ENCODE results near the gene DCAF6.

Gene DCAF6

DNA sequence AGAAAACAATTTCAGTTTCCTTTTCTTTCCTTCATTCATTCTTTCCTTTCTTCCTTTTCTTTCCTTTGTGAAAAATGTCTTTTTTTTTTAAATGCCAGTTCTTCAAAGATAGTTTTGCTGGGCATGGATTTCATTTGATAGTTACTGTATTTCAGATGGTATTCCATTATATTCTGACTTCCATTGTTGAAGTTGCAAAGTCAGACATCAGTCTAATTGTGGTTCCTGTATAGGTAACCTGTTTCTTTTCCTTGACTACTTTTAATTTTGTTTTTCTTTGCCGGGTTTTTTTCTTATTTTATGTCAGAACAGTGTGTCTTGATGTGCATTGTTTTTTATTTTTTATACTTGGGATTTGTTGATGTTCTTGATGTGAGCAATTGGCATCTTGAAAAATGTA, 40.8 kb downstream of the DCAF6 start:
- no peak for TF ChIP-seq EZH2phosphoT487 (IDR thresholded peaks at IDR 0.05; ENCODE audit: low read depth)
- TF ChIP-seq, protein P1, sequence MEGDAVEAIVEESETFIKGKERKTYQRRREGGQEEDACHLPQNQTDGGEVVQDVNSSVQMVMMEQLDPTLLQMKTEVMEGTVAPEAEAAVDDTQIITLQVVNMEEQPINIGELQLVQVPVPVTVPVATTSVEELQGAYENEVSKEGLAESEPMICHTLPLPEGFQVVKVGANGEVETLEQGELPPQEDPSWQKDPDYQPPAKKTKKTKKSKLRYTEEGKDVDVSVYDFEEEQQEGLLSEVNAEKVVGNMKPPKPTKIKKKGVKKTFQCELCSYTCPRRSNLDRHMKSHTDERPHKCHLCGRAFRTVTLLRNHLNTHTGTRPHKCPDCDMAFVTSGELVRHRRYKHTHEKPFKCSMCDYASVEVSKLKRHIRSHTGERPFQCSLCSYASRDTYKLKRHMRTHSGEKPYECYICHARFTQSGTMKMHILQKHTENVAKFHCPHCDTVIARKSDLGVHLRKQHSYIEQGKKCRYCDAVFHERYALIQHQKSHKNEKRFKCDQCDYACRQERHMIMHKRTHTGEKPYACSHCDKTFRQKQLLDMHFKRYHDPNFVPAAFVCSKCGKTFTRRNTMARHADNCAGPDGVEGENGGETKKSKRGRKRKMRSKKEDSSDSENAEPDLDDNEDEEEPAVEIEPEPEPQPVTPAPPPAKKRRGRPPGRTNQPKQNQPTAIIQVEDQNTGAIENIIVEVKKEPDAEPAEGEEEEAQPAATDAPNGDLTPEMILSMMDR (IDR thresholded peaks at IDR 0.05; ENCODE audit: low read depth, low read length) = no peak
- H3K4me3 ChIP-seq (ENCODE audit: low read length) = no peak overlapping the region
- no peak overlapping the region for H3K4me2 ChIP-seq (ENCODE audit: low read length)
- peaks cover 27% of the 10 kb centered on the region for H3K36me3 ChIP-seq (replicated peaks; ENCODE audit: low read depth, low read length)
- H4K20me1 ChIP-seq (ENCODE audit: insufficient read depth, low read length) = no peaks in the 10 kb centered on the region
- H3K9me3 ChIP-seq (ENCODE audit: insufficient read depth, low read length) = no peaks in the 10 kb centered on the region
- H3K9ac ChIP-seq (ENCODE audit: low read length) = no peak overlapping the region
- H3K27ac ChIP-seq (ENCODE audit: low read length) = no peak overlapping the region
- H2AFZ ChIP-seq (ENCODE audit: low read depth, low read length) = no peak overlapping the region
- no peaks in the 10 kb centered on the region for H3K27me3 ChIP-seq (ENCODE audit: low read depth, low read length)
- no peaks in the 10 kb centered on the region for H3K4me1 ChIP-seq (ENCODE audit: low read length)
- H3K79me2 ChIP-seq (ENCODE audit: low read length) = no peaks in the 10 kb centered on the region

DNA sequence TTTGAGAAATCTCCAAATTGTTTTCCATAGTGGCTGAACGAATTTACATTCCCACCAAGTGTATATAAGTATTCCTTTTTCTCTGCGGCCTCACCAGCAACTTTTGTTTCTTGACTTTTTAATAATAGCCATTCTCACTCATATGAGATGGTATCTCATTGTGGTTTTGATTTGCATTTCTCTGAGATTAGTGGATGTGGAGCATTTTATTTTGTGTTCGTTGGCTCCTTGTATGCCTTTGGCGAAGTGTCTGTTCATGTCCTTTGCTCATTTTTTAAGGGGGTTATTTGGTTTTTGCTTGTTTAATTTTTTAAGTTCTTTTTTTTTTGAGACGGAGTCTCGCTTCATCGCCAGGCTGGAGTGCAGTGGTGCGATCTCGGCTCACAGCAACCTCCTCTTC, 45.5 kb downstream of the DCAF6 start:
- no peak overlapping the region for H3K4me2 ChIP-seq (ENCODE audit: low read length)
- no peaks in the 10 kb centered on the region for H3K4me1 ChIP-seq (ENCODE audit: low read length)
- H3K27ac ChIP-seq (ENCODE audit: low read length) = no peak overlapping the region
- TF ChIP-seq, protein P1 (IDR thresholded peaks at IDR 0.05; ENCODE audit: low read depth, low read length) = no peak
- no peak for TF ChIP-seq EZH2phosphoT487 (IDR thresholded peaks at IDR 0.05; ENCODE audit: low read depth)
- H3K36me3 ChIP-seq (replicated peaks; ENCODE audit: low read depth, low read length) = peaks cover 10% of the 10 kb centered on the region
- H3K9me3 ChIP-seq (ENCODE audit: insufficient read depth, low read length) = no peaks in the 10 kb centered on the region
- H2AFZ ChIP-seq (ENCODE audit: low read depth, low read length) = no peak overlapping the region
- H3K4me3 ChIP-seq (ENCODE audit: low read length) = no peak overlapping the region
- no peak overlapping the region for H3K9ac ChIP-seq (ENCODE audit: low read length)
- 0 out of 2 replicates have a peak, but pooled peaks cover 2% of the 10 kb centered on the region for H3K79me2 ChIP-seq (ENCODE audit: low read length)
- no peaks in the 10 kb centered on the region for H4K20me1 ChIP-seq (ENCODE audit: insufficient read depth, low read length)
- no peaks in the 10 kb centered on the region for H3K27me3 ChIP-seq (ENCODE audit: low read depth, low read length)

DNA sequence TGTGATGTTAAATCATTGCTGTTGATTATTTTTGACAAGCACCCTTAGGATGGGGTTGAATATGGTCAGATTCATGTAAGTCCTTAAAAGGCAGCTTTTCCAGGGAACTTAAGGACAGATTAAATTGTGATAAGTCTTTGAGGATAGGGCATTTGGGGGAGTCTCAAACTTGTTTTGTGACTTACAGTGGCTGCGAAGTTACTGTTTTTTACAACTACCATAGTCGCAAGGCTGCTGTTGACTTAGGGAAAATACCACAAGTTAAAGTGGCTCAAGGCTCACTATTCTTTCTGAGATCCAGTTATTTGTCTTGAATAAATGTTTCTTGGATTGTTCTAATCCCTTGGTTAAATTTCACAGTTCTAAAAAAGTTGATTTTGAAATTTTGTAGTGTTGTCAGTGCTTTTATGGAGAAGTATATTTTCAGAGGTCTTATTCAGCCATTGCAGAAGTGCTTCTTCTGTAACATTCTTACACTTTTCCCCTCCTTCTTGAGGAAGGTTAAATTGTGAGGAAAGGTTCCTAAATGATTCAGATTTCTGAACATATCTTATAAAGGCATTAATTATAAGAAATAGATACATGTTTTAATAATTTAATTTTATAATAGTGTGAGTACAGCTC, 47.4 kb downstream of the DCAF6 start:
- no peak overlapping the region for H2AFZ ChIP-seq (ENCODE audit: low read depth, low read length)
- H3K27ac ChIP-seq (ENCODE audit: low read length) = no peak overlapping the region
- 0 out of 2 replicates have a peak, but pooled peaks cover 2% of the 10 kb centered on the region for H3K79me2 ChIP-seq (ENCODE audit: low read length)
- no peaks in the 10 kb centered on the region for H3K27me3 ChIP-seq (ENCODE audit: low read depth, low read length)
- H4K20me1 ChIP-seq (ENCODE audit: insufficient read depth, low read length) = no peaks in the 10 kb centered on the region
- no peak for TF ChIP-seq EZH2phosphoT487 (IDR thresholded peaks at IDR 0.05; ENCODE audit: low read depth)
- TF ChIP-seq, protein P1 (IDR thresholded peaks at IDR 0.05; ENCODE audit: low read depth, low read length) = no peak
- no peaks in the 10 kb centered on the region for H3K9me3 ChIP-seq (ENCODE audit: insufficient read depth, low read length)
- H3K9ac ChIP-seq (ENCODE audit: low read length) = no peak overlapping the region
- H3K4me2 ChIP-seq (ENCODE audit: low read length) = no peak overlapping the region
- H3K4me1 ChIP-seq (ENCODE audit: low read length) = no peaks in the 10 kb centered on the region
- no peak overlapping the region for H3K4me3 ChIP-seq (ENCODE audit: low read length)
- no peaks in the 10 kb centered on the region for H3K36me3 ChIP-seq (replicated peaks; ENCODE audit: low read depth, low read length)

DNA sequence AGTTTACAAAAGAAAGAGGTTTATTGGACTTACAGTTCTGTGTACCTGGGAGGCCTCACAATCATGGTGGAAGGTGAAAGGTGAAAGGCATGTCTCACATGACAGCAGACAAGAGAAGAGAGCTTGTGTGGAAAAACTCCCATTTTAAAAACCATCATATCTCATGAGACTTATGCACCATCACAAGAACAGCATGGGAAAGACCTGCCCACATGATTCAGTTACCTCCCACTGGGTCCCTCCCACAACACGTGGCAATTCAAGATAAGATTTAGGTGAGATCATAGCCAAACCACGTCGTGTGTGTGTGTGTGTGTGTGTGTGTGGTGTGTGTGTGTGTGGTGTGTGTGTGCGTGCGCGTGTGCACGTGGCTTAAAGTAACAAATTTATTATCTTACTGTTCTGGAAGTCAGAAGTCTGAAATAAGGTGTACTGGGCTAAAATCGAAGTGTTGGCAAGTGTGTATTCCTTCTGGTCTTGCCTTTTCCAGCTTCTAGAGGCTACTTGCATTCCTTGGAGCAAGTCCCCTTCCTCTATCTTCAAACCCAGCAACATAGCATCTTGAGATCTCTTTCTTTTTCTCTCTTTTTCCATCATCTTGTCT, 48.5 kb downstream of the DCAF6 start:
- Histone ChIP-seq H3K27me3 (ENCODE audit: low read depth, low read length) (no peaks in the 10 kb centered on the region), H3K9ac (ENCODE audit: low read length) (no peak overlapping the region), H3K4me1 (ENCODE audit: low read length) (no peaks in the 10 kb centered on the region), H3K79me2 (ENCODE audit: low read length) (0 out of 2 replicates have a peak, but pooled peaks cover 2% of the 10 kb centered on the region), H3K9me3 (ENCODE audit: insufficient read depth, low read length) (no peaks in the 10 kb centered on the region), H3K27ac (ENCODE audit: low read length) (no peak overlapping the region), H3K4me3 (ENCODE audit: low read length) (no peak overlapping the region), H2AFZ (ENCODE audit: low read depth, low read length) (no peak overlapping the region), H3K36me3 (replicated peaks; ENCODE audit: low read depth, low read length) (no peaks in the 10 kb centered on the region), H4K20me1 (ENCODE audit: insufficient read depth, low read length) (no peaks in the 10 kb centered on the region), H3K4me2 (ENCODE audit: low read length) (no peak overlapping the region)
- TF ChIP-seq, protein P1 (IDR thresholded peaks at IDR 0.05; ENCODE audit: low read depth, low read length) = no peak
- no peak for TF ChIP-seq EZH2phosphoT487 (IDR thresholded peaks at IDR 0.05; ENCODE audit: low read depth)
